GM23248 (cell line): ENCODE results near the gene CENPP.

Source experiments
- EZH2 ChIP-seq: fragments of 200-600 bp; sonication (generic); IDR thresholded peaks from 2 replicates; pipeline ENCODE4 v1.6.1; 2018; ENCODE audit warnings: antibody characterized with exemption, mild to moderate bottlenecking; ENCODE audit not compliant: insufficient read depth, poor library complexity, severe bottlenecking
- EZH2phosphoT487 ChIP-seq: fragments of 200-600 bp; sonication (generic); IDR thresholded peaks from 2 replicates; pipeline ENCODE4 v1.6.1; 2018; ENCODE audit warnings: antibody characterized with exemption, moderate library complexity, mild to moderate bottlenecking, low read depth; ENCODE audit not compliant: insufficient read depth

- TF ChIP-seq EZH2phosphoT487 (no peak), EZH2 (no peak)
Observed at GRCh38 chr9:92482329-92482728, 156.6 kb downstream of the CENPP start, which contains the start of gene ASPN.
